ENCODE measurements around the gene CLIC1.

DNA sequence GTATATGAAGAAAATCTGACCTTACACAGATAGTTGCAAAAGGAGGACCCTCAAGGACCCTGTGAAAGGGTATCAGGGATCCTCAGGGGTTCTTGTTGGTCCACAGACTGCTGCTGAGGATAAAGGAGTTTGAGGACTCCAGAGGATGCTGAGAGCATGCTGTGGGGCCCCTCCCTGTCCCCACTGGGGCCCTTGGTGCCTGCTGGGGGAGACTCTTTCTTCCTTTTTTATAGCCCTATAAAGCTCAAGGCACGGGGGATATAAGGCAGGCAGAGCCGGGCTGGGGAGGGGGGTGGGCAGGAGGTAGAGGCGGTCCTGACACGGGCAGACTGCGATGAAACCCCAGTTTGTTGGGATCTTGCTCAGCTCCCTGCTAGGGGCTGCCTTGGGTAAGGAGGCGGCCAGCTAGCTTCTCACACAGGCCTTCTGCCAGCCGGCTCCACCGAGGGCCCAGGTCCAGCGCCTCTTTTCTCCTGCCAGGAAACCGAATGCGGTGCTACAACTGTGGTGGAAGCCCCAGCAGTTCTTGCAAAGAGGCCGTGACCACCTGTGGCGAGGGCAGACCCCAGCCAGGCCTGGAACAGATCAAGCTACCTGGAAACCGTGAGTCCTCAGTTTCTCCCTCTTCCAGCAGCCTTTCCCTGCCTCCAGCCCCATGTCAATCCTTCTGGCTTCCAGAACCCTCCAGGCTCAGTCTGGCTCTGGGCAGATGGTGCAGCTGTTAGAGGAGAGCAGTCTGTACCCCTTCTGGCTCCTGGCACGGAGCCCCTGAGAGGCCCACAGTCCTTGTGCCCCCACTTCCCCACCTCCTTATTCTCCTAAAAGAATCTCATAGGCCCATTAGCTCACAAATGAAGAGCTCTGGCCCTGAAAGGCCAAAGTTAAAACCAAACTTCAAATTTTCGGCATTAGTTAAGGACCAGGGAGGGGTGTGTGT is 21.0 kb downstream of the CLIC1 start, which contains the start of gene LY6G6D:
- TF ChIP-seq POLR2AphosphoS5 (IDR thresholded peaks at IDR 0.05) (no peak), POLR2A (IDR thresholded peaks at IDR 0.05) (no peak), EP300 (IDR thresholded peaks at IDR 0.05) (no peak)
- TF ChIP-seq, protein P1, sequence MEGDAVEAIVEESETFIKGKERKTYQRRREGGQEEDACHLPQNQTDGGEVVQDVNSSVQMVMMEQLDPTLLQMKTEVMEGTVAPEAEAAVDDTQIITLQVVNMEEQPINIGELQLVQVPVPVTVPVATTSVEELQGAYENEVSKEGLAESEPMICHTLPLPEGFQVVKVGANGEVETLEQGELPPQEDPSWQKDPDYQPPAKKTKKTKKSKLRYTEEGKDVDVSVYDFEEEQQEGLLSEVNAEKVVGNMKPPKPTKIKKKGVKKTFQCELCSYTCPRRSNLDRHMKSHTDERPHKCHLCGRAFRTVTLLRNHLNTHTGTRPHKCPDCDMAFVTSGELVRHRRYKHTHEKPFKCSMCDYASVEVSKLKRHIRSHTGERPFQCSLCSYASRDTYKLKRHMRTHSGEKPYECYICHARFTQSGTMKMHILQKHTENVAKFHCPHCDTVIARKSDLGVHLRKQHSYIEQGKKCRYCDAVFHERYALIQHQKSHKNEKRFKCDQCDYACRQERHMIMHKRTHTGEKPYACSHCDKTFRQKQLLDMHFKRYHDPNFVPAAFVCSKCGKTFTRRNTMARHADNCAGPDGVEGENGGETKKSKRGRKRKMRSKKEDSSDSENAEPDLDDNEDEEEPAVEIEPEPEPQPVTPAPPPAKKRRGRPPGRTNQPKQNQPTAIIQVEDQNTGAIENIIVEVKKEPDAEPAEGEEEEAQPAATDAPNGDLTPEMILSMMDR (IDR thresholded peaks at IDR 0.05) = no peak
